ENCODE results near the gene PPAT.

DNA sequence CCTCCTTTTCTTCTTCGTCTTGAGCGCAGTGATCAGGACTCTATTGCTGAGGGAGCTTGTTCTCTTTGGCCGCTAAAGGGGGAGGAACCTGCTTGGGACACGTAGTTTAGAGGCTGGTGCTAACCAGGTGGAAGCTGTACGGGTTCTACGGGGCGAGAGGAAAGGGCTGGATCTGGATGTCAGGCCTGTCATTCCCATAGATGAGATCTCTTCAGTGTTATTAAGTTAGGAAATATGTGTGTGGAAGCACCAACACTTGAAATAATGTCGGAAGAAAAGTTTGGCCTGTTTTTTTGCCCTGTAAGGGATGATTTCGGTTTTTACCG, 32.6 kb upstream of the PPAT start:
- TF ChIP-seq POLR2AphosphoS5 (IDR thresholded peaks at IDR 0.05), result no peak
- TF ChIP-seq, protein P1, sequence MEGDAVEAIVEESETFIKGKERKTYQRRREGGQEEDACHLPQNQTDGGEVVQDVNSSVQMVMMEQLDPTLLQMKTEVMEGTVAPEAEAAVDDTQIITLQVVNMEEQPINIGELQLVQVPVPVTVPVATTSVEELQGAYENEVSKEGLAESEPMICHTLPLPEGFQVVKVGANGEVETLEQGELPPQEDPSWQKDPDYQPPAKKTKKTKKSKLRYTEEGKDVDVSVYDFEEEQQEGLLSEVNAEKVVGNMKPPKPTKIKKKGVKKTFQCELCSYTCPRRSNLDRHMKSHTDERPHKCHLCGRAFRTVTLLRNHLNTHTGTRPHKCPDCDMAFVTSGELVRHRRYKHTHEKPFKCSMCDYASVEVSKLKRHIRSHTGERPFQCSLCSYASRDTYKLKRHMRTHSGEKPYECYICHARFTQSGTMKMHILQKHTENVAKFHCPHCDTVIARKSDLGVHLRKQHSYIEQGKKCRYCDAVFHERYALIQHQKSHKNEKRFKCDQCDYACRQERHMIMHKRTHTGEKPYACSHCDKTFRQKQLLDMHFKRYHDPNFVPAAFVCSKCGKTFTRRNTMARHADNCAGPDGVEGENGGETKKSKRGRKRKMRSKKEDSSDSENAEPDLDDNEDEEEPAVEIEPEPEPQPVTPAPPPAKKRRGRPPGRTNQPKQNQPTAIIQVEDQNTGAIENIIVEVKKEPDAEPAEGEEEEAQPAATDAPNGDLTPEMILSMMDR (IDR thresholded peaks at IDR 0.05), result no peak
- TF ChIP-seq POLR2A (IDR thresholded peaks at IDR 0.05), result no peak
